ENCODE data around the gene RRAS2. TPM values are rescaled to one million over a fixed set of nuclear protein-coding genes. Genes with fewer than 3 reads are reported as not detected.

RRAS2 gene
- total RNA-seq, 1 experiment from 2014 or later = 93.9 TPM

DNA sequence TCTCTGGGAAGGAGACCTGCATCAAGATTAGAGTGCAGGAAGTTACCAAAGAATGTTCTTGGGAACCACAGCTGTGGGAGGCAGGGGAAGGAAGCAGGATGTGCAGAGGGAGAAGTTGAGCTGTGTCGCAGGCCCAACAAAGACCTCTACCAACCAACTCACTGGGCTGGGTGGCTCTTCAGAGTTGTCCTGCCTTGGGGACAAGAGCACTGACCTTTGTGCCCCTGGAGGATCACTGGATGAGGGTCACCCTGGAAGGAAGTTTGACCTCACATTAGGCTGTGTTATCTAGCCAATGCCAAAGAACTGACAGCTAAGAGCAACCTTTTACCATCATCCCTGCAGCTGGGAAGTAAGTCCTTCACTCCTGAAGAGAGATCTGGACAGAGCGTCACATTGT, 130.6 kb downstream of the RRAS2 start:
- no peak for DNase-seq (ENCODE audit: low read depth)

Other genes with a start within 250 kb of the RRAS2 start
- 131 and 132 TPM in 2 replicates for gene COPB1, start 140.6 kb upstream of the RRAS2 start, total RNA-seq (2014; rRNA removed; shearing (Covaris generic))
- 224 and 233 TPM in 2 replicates for gene PSMA1, start 161.2 kb upstream of the RRAS2 start, total RNA-seq (2014; rRNA removed; shearing (Covaris generic))